ENCODE measurements around the gene OMP.
A peak's percentile ranks its signal among the peaks of the same experiment; 100 is the strongest.

The OMP gene

DNA sequence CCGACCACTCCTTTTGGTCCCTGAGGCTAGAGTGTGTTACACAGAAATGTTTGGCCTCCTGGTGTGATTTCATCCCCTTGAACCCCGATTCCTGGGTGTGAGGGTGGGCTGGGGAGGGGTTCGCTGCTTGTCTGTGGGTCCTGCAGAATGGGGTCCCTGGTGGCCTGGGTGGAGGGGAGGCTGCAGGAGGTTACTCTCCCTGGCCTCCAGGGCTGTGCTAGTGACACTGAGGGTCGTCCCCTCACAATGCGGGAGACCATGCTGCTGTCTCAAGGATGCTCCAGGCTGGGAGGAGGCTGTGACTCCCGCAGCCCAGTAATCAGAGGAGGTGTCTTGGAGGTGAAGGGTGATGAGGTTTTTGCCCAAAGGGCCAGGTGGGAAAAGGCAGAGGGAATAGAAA lies 17.0 kb upstream of the OMP start:
- H3K9ac ChIP-seq (ENCODE audit: low read depth in 1 of 2, low read length in 2 of 2), result peak overlapping the region; percentile 77 to 86
- H3K4me1 ChIP-seq (ENCODE audit: control insufficient read depth in 2 of 2, insufficient read depth in 2 of 2, low read length in 2 of 2), result peaks cover 82 to 94% of the 10 kb centered on the region in 2 donors

DNA sequence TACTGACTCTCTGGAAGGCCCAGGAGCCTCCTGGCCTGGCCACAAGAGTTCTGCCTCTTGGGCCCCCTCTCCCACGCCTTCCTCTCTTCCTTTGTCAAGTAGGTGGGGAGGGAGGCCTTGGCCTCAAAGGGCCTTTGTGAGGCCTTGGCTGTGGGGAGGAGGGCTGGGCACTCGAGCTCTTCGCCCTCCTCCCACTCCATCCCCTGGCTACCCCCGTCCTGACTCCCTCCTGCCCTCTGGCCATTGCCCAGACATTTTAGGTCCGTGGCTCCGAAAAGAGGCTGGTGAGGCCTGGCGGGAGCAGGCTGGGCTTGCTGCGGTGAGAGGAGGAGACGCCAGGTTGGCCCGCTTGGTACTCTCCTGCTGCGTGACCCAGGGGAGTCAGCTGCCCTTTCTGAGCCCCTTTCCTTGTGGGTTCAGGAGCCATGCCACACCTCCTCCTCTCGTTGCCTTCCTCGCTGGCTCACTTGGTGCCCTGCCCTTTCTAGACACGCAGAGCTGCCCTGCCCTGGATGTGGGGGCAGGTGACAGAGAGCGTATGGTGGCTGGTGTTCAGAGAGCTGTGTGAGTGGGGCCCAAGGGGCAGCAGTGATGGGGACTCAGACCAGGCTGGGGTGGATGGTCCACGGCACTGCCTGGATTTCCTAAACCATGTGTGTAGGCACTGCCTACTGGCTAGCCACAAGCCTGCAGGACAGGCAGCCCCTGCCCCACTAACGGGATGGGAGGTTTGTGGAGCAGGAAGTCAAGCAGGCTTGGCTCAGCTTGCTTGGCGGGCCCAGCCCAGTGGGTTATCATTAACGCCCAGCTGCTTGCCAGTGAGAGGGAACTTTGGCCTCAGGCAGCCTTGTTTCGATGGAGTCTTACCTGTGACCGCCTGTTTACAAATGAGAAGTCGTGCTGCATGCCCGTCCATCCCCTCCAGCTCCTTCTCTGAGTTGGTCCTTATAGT lies 15.8 kb upstream of the OMP start:
- Histone ChIP-seq H3K4me1 (ENCODE audit: control insufficient read depth in 2 of 2, insufficient read depth in 2 of 2, low read length in 2 of 2) (peaks cover 80 to 96% of the 10 kb centered on the region in 2 donors), H3K9me3 (ENCODE audit: control insufficient read depth in 2 of 2, low read length in 2 of 2) (no peaks in the 10 kb centered on the region), H3K36me3 (ENCODE audit: control insufficient read depth in 2 of 2, insufficient read depth in 2 of 2, low read length in 2 of 2) (peaks cover 18 to 32% of the 10 kb centered on the region in 2 donors), H3K27ac (ENCODE audit: low read depth in 2 of 2, low read length in 2 of 2) (peak overlapping the region; percentile 99 to 100), H3K9ac (ENCODE audit: low read depth in 1 of 2, low read length in 2 of 2) (peak overlapping the region; percentile 77 to 86), H3K27me3 (ENCODE audit: control insufficient read depth in 2 of 2, insufficient read depth in 2 of 2, low read length in 2 of 2) (no peaks in the 10 kb centered on the region), H3K4me3 (ENCODE audit: low read length in 2 of 2) (peak overlapping the region; percentile 45 to 53)

More for the DNA sequence above, 17.0 kb upstream of the OMP start:
- Histone ChIP-seq H3K4me3 (ENCODE audit: low read length in 2 of 2) (no peak overlapping the region), H3K36me3 (ENCODE audit: control insufficient read depth in 2 of 2, insufficient read depth in 2 of 2, low read length in 2 of 2) (peaks cover 15 to 36% of the 10 kb centered on the region in 2 donors), H3K9me3 (ENCODE audit: control insufficient read depth in 2 of 2, low read length in 2 of 2) (no peaks in the 10 kb centered on the region), H3K27ac (ENCODE audit: low read depth in 2 of 2, low read length in 2 of 2) (peak overlapping the region; percentile 99 to 100), H3K27me3 (ENCODE audit: control insufficient read depth in 2 of 2, insufficient read depth in 2 of 2, low read length in 2 of 2) (no peaks in the 10 kb centered on the region)

DNA sequence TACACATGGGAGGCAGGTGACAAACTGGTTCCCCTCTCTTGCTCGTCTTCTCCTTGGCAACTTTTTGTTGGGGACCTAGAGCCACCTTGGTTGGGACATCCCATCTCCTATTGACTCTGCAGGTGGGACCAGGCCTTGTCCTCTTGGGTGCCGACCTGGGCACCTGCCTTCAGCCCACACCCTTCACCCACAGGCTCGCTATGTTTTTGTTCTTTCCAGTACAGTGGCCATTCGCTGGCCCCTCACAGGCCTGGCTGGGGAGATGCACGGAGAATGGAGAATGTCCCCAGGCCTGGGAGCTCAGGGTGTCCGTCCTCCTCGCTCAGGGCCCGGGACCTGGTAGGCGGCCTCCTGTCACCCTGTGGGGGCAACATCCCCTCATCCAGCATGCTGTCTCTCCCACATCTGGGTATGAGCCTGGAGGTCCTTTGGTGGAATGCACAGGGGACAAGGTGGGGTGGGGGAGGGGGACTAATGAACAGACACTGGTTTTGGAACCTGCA lies 14.9 kb upstream of the OMP start:
- H3K27me3 ChIP-seq (ENCODE audit: control insufficient read depth in 2 of 2, insufficient read depth in 2 of 2, low read length in 2 of 2), result no peaks in the 10 kb centered on the region
- no peaks in the 10 kb centered on the region for H3K9me3 ChIP-seq (ENCODE audit: control insufficient read depth in 2 of 2, low read length in 2 of 2)
- H3K9ac ChIP-seq (ENCODE audit: low read depth in 1 of 2, low read length in 2 of 2), result peak overlapping the region; percentile 49 to 86
- peaks cover 70 to 86% of the 10 kb centered on the region in 2 donors for H3K4me1 ChIP-seq (ENCODE audit: control insufficient read depth in 2 of 2, insufficient read depth in 2 of 2, low read length in 2 of 2)
- H3K36me3 ChIP-seq (ENCODE audit: control insufficient read depth in 2 of 2, insufficient read depth in 2 of 2, low read length in 2 of 2), result peaks cover 18 to 32% of the 10 kb centered on the region in 2 donors
- peak overlapping the region; percentile 45 to 50 for H3K4me3 ChIP-seq (ENCODE audit: low read length in 2 of 2)
- peak overlapping the region; percentile 99 to 100 for H3K27ac ChIP-seq (ENCODE audit: low read depth in 2 of 2, low read length in 2 of 2)

DNA sequence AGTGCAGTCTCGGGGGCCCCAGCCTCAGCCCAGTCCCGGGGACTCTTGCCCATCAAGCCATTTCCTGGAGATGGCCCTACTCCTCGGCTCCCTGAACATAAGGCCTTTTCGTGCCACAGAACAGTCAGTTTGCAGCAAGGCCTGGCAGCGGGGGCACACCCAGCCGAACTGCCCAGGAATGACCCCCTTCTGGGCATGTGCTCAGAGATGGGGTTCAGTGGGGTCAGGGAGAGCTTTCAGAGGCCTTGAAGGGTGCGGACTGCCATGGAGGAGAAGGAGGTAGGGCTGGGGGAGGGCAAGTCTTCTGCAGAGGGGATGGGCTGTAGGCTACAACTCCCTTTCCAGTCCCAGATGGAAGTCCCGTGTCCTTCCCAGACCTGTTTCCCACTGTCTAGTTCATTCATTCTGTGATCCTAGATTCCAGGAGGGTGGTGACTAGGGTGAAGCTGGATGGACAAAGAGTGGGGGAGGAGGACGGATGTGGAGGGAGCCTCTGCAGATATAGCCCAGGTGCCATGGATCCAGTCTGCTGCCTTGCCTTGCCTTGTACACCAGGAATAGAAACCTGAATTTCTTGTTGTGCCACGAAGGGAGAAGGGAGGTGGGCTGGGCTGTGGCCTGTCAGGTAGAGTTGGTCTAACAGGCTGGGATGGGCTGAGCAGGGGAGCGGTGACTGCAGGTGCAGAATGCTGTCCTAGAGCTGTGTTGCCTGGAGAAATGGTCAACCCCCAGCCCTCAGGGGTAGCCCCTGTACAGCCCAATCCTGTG lies 14.2 kb upstream of the OMP start:
- peaks cover 64 to 80% of the 10 kb centered on the region in 2 donors for H3K4me1 ChIP-seq (ENCODE audit: control insufficient read depth in 2 of 2, insufficient read depth in 2 of 2, low read length in 2 of 2)
- H3K9me3 ChIP-seq (ENCODE audit: control insufficient read depth in 2 of 2, low read length in 2 of 2), result no peaks in the 10 kb centered on the region
- peak overlapping the region; percentile 99 to 100 for H3K27ac ChIP-seq (ENCODE audit: low read depth in 2 of 2, low read length in 2 of 2)
- no peaks in the 10 kb centered on the region for H3K27me3 ChIP-seq (ENCODE audit: control insufficient read depth in 2 of 2, insufficient read depth in 2 of 2, low read length in 2 of 2)
- H3K36me3 ChIP-seq (ENCODE audit: control insufficient read depth in 2 of 2, insufficient read depth in 2 of 2, low read length in 2 of 2), result peaks cover 22 to 32% of the 10 kb centered on the region in 2 donors
- H3K4me3 ChIP-seq (ENCODE audit: low read length in 2 of 2), result peak overlapping the region in 1 of 2 donors; percentile 36
- peak overlapping the region; percentile 47 to 86 for H3K9ac ChIP-seq (ENCODE audit: low read depth in 1 of 2, low read length in 2 of 2)

DNA sequence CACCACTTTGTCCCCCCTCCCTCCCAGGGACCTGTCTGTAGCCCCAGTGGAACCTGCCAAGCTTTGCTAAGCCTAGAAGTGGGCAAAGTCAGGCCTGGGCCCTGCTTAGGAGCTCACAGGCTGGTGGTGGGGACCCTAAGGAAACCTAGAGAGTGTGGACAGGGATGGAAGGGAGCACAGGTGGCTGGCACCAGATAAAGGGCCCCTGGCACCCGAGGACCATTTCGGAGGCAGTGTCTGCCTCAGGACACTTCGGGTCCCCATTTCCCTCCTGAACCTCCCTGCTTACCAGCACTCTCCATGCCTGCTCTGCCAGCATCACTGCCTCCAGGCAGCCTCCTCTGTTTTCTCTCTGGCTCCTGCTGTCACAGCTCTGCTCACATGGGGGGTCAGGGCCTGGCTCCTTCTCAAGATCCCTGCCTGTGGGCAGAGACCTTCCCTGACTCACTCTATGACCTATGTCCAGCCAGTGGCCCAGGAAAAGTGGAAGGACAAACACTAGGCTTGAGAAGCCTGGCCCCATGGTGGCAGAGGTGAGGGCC lies 13.6 kb upstream of the OMP start:
- Histone ChIP-seq H3K9ac (ENCODE audit: low read depth in 1 of 2, low read length in 2 of 2) (peak overlapping the region; percentile 47 to 86), H3K27me3 (ENCODE audit: control insufficient read depth in 2 of 2, insufficient read depth in 2 of 2, low read length in 2 of 2) (no peaks in the 10 kb centered on the region), H3K9me3 (ENCODE audit: control insufficient read depth in 2 of 2, low read length in 2 of 2) (no peaks in the 10 kb centered on the region), H3K4me1 (ENCODE audit: control insufficient read depth in 2 of 2, insufficient read depth in 2 of 2, low read length in 2 of 2) (peaks cover 62 to 73% of the 10 kb centered on the region in 2 donors), H3K36me3 (ENCODE audit: control insufficient read depth in 2 of 2, insufficient read depth in 2 of 2, low read length in 2 of 2) (peaks cover 28 to 34% of the 10 kb centered on the region in 2 donors), H3K4me3 (ENCODE audit: low read length in 2 of 2) (peak overlapping the region in 1 of 2 donors; percentile 19), H3K27ac (ENCODE audit: low read depth in 2 of 2, low read length in 2 of 2) (peak overlapping the region; percentile 99 to 100)

DNA sequence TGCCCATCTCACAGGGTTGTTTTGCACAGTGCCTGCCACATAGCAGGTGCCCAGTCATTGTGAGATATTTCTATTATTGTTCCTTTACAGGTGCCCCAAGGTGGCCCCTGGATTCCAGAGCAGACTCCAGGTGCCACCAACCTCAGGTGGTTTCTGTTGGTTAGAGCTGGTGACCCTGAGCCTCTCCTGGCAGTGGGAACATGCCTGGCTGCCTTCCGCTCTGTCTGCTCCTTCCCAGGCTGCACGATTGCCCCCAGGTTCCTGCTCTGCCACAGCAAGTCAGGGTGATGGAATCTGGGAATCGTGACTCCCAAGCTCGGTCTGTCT lies 12.6 kb upstream of the OMP start:
- Histone ChIP-seq H3K27ac (ENCODE audit: low read depth in 2 of 2, low read length in 2 of 2) (peak overlapping the region; percentile 99 to 100), H3K4me1 (ENCODE audit: control insufficient read depth in 2 of 2, insufficient read depth in 2 of 2, low read length in 2 of 2) (peaks cover 63 to 71% of the 10 kb centered on the region in 2 donors), H3K36me3 (ENCODE audit: control insufficient read depth in 2 of 2, insufficient read depth in 2 of 2, low read length in 2 of 2) (peaks cover 34 to 37% of the 10 kb centered on the region in 2 donors), H3K9ac (ENCODE audit: low read depth in 1 of 2, low read length in 2 of 2) (peak overlapping the region in 1 of 2 donors; percentile 63), H3K27me3 (ENCODE audit: control insufficient read depth in 2 of 2, insufficient read depth in 2 of 2, low read length in 2 of 2) (no peaks in the 10 kb centered on the region), H3K9me3 (ENCODE audit: control insufficient read depth in 2 of 2, low read length in 2 of 2) (no peaks in the 10 kb centered on the region), H3K4me3 (ENCODE audit: low read length in 2 of 2) (no peak overlapping the region)

DNA sequence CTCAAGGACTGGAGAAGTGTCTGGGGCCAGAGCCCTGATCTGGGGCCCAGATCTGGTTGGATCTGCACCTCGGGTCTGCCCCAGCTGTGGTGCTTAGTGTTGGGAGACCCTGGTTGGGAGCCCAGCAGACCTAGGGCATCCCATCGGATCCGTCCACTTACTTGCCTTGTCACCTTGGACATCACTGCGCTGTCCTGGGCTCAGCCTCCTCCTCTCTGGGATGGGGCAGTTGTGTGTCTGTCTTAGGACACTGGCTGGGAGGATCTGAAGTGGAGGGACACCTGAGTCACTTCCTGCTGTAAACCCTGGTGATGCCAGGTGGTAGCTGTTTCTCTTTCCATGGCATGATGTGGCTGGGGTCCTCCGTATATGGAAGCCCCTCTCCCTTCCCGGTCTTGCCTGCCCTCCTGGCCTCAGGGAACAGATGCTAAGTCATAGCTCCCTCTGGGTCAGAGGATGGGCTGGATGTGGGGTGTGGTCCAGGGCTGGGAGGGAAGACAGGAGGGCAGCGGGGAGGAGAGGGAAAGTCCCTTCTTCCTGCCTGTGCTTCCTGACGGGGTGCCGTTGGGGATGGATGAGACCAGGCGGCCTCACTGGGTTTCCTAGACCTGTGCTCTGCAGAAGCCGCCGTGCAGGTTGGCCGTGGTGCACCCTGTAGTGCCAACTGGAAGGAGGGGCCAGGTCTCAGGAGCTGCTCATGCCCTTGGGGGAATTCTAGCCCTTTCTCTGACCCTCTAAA lies 12.1 kb upstream of the OMP start:
- H3K4me3 ChIP-seq (ENCODE audit: low read length in 2 of 2), result peak overlapping the region in 1 of 2 donors; percentile 7
- H3K4me1 ChIP-seq (ENCODE audit: control insufficient read depth in 2 of 2, insufficient read depth in 2 of 2, low read length in 2 of 2), result peaks cover 67 to 72% of the 10 kb centered on the region in 2 donors
- no peaks in the 10 kb centered on the region for H3K9me3 ChIP-seq (ENCODE audit: control insufficient read depth in 2 of 2, low read length in 2 of 2)
- no peaks in the 10 kb centered on the region for H3K27me3 ChIP-seq (ENCODE audit: control insufficient read depth in 2 of 2, insufficient read depth in 2 of 2, low read length in 2 of 2)
- H3K9ac ChIP-seq (ENCODE audit: low read depth in 1 of 2, low read length in 2 of 2), result peak overlapping the region; percentile 32 to 63
- peaks cover 34% of the 10 kb centered on the region in 2 donors for H3K36me3 ChIP-seq (ENCODE audit: control insufficient read depth in 2 of 2, insufficient read depth in 2 of 2, low read length in 2 of 2)
- peak overlapping the region; percentile 99 to 100 for H3K27ac ChIP-seq (ENCODE audit: low read depth in 2 of 2, low read length in 2 of 2)

DNA sequence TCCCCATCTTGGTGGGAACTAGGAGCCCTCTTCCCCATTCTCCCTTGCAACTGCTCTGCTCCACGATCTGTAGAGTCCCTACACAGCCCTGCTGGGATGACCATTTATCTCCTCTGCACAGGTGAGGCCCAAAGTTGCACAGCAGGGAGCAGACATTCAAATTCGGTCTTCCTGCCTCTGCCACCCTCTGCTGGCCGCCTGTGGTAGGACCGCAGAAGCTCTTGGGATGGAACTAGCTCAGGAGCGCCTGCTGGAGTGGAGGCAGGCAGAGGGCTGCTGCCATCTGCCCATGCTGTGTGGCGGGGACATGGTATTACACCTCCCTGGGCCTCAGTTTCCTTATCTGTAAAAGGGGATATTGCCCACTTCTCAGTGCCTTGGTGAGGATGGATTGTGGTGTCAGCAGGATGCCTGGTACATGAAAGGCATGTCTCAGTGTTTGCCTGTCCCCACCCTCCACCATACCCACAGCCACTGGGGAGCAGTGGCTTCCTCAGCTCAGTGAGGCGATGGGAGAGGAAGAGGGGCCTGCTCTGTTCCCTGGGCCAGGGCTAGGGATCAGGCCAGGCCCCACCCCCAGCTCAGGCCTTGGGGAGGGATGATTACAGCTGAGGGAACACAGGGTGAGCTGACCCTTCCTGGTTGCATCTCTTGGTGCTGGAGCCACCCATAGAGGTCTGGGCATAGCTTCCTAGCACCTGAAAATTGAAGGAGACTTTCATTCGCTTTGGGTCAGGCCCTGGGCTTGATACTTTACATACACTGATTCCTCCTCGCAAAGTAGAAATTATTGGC lies 11.3 kb upstream of the OMP start:
- H3K4me1 ChIP-seq (ENCODE audit: control insufficient read depth in 2 of 2, insufficient read depth in 2 of 2, low read length in 2 of 2), result peaks cover 65 to 72% of the 10 kb centered on the region in 2 donors

DNA sequence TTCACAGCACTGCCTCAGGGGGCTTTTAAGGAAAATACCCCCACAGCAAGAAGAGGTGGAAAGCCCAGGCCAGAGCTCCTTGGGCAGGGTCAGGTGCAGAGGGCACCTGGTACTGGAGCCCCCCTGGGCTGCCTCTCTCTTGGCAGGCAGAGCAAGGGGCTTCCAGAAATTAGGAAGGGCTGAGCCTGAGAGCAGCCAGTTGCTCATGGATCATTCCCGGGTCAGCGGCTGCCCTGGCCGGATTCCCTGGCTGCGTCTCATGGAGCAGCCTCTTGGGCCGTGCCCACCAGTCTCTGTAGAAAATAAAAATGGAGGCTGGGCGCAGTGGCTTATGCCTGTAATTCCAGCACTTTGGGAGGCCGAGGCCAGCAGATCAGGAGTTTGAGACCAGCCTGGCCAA lies 10.3 kb upstream of the OMP start:
- Histone ChIP-seq H3K4me3 (ENCODE audit: low read length in 2 of 2) (no peak overlapping the region), H3K9me3 (ENCODE audit: control insufficient read depth in 2 of 2, low read length in 2 of 2) (no peaks in the 10 kb centered on the region), H3K27ac (ENCODE audit: low read depth in 2 of 2, low read length in 2 of 2) (no peak overlapping the region), H3K27me3 (ENCODE audit: control insufficient read depth in 2 of 2, insufficient read depth in 2 of 2, low read length in 2 of 2) (no peaks in the 10 kb centered on the region), H3K36me3 (ENCODE audit: control insufficient read depth in 2 of 2, insufficient read depth in 2 of 2, low read length in 2 of 2) (peaks cover 29 to 34% of the 10 kb centered on the region in 2 donors), H3K4me1 (ENCODE audit: control insufficient read depth in 2 of 2, insufficient read depth in 2 of 2, low read length in 2 of 2) (peaks cover 61 to 66% of the 10 kb centered on the region in 2 donors), H3K9ac (ENCODE audit: low read depth in 1 of 2, low read length in 2 of 2) (no peak overlapping the region)

More for the DNA sequence above, 11.3 kb upstream of the OMP start:
- Histone ChIP-seq H3K9ac (ENCODE audit: low read depth in 1 of 2, low read length in 2 of 2) (no peak overlapping the region), H3K36me3 (ENCODE audit: control insufficient read depth in 2 of 2, insufficient read depth in 2 of 2, low read length in 2 of 2) (peaks cover 31 to 34% of the 10 kb centered on the region in 2 donors), H3K27ac (ENCODE audit: low read depth in 2 of 2, low read length in 2 of 2) (peak overlapping the region; percentile 99 to 100), H3K27me3 (ENCODE audit: control insufficient read depth in 2 of 2, insufficient read depth in 2 of 2, low read length in 2 of 2) (no peaks in the 10 kb centered on the region), H3K4me3 (ENCODE audit: low read length in 2 of 2) (peak overlapping the region in 1 of 2 donors; percentile 7), H3K9me3 (ENCODE audit: control insufficient read depth in 2 of 2, low read length in 2 of 2) (no peaks in the 10 kb centered on the region)

All from mucosa of rectum (tissue), 2 donors.